BE2C (cell line): ENCODE measurements around the gene TTBK2.

Source experiments
- DNase-seq: peaks from one replicate; pipeline ENCODE4 v3.0.0-alpha.2; 2020
- H3K27me3 ChIP-seq: fragments of 250-450 bp; sonication (Bioruptor Pico); 2 replicates; pipeline ENCODE4 v1.5.1; 2020; ENCODE audit warnings: mild to moderate bottlenecking
- H3K36me3 ChIP-seq: fragments of 250-450 bp; sonication (Bioruptor Pico); 2 replicates; pipeline ENCODE4 v1.5.1; 2020; ENCODE audit warnings: mild to moderate bottlenecking
- H3K4me1 ChIP-seq: fragments of 250-450 bp; sonication (Bioruptor Pico); 2 replicates; pipeline ENCODE4 v1.5.1; 2020
- H3K4me3 ChIP-seq: 2 replicates; pipeline ENCODE4 v1.5.1; 2011; ENCODE audit warnings: low read depth, low read length
- H3K9me3 ChIP-seq: fragments of 250-450 bp; sonication (Bioruptor Pico); 2 replicates; pipeline ENCODE4 v1.5.1; 2020
- CTCF ChIP-seq: IDR thresholded peaks from 2 replicates; pipeline ENCODE4 v1.5.1; 2012; ENCODE audit warnings: mild to moderate bottlenecking, low read depth, low read length

Gene TTBK2

GRCh38 chr15:42728560-42728959 lies 192.0 kb downstream of the TTBK2 start:
- DNase-seq = no peak
- H3K4me1 ChIP-seq = no peaks in the 10 kb centered on the region
- H3K9me3 ChIP-seq = no peaks in the 10 kb centered on the region
- TF ChIP-seq CTCF = no peak
- H3K4me3 ChIP-seq = no peak overlapping the region
- H3K36me3 ChIP-seq = peaks cover 69% of the 10 kb centered on the region
- H3K27me3 ChIP-seq = no peaks in the 10 kb centered on the region

GRCh38 chr15:42727750-42728381 lies 192.7 kb downstream of the TTBK2 start:
- Histone ChIP-seq H3K4me1 (no peaks in the 10 kb centered on the region), H3K9me3 (no peaks in the 10 kb centered on the region), H3K27me3 (no peaks in the 10 kb centered on the region), H3K36me3 (peaks cover 74% of the 10 kb centered on the region), H3K4me3 (no peak overlapping the region)
- no peak for TF ChIP-seq CTCF
- peak; percentile 37 for DNase-seq

- no peaks in the 10 kb centered on the region for H3K4me1 ChIP-seq
- peaks cover 58% of the 10 kb centered on the region for H3K36me3 ChIP-seq
These were observed 194.5 kb downstream of the TTBK2 start for GRCh38 chr15:42726114-42726513.

GRCh38 chr15:42725331-42725903 lies 195.2 kb downstream of the TTBK2 start:
- Histone ChIP-seq H3K4me1 (no peaks in the 10 kb centered on the region), H3K9me3 (no peaks in the 10 kb centered on the region), H3K27me3 (no peaks in the 10 kb centered on the region), H3K36me3 (peaks cover 51% of the 10 kb centered on the region), H3K4me3 (no peak overlapping the region)
- DNase-seq = no peak
- no peak for TF ChIP-seq CTCF

More at GRCh38 chr15:42726114-42726513, 194.5 kb downstream of the TTBK2 start:
- Histone ChIP-seq H3K4me3 (no peak overlapping the region), H3K27me3 (no peaks in the 10 kb centered on the region), H3K9me3 (no peaks in the 10 kb centered on the region)
- no peak for DNase-seq
- TF ChIP-seq CTCF = no peak

- Histone ChIP-seq H3K27me3 (no peaks in the 10 kb centered on the region), H3K9me3 (no peaks in the 10 kb centered on the region), H3K36me3 (peaks cover 46% of the 10 kb centered on the region), H3K4me1 (no peaks in the 10 kb centered on the region), H3K4me3 (no peak overlapping the region)
- DNase-seq = no peak
- TF ChIP-seq CTCF = no peak
These were observed 196.3 kb downstream of the TTBK2 start for GRCh38 chr15:42724276-42724675.

GRCh38 chr15:42723068-42723467 lies 197.5 kb downstream of the TTBK2 start:
- Histone ChIP-seq H3K27me3 (no peaks in the 10 kb centered on the region), H3K9me3 (no peaks in the 10 kb centered on the region), H3K36me3 (peaks cover 38% of the 10 kb centered on the region), H3K4me1 (no peaks in the 10 kb centered on the region), H3K4me3 (no peak overlapping the region)
- TF ChIP-seq CTCF = peak; percentile 40
- DNase-seq = no peak
